ENCODE data around the gene CDH13. TPM values are rescaled to one million over a fixed set of nuclear protein-coding genes. Genes with fewer than 3 reads are reported as not detected.

Gene CDH13
- total and polyA plus RNA-seq, 4 donors = 58.9 to 265 (median 158) TPM

GRCh38 chr16:83397601-83398291, 771.0 kb downstream of the CDH13 start:
- no peak overlapping the region for H3K27ac ChIP-seq (ENCODE audit: low read depth in 1 of 2, low read length in 2 of 2)
- no peak for ATAC-seq (ENCODE audit: low FRiP score)
- no peaks in the 10 kb centered on the region for H3K27me3 ChIP-seq (ENCODE audit: control insufficient read depth in 1 of 2, insufficient read depth in 2 of 2, low read length in 1 of 2)
- H3K9me3 ChIP-seq (ENCODE audit: control insufficient read depth, low read length) = peaks cover 2% of the 10 kb centered on the region
- no peak for DNase-seq
- H3K4me3 ChIP-seq (ENCODE audit: low read length in 2 of 2) = no peak overlapping the region
- WGBS, 2 donors = 49 to 56% methylated on average over 4 of the region's 4 CpGs
- intact Hi-C loops (cut with DNase I) = no loop called here
- H3K4me1 ChIP-seq (ENCODE audit: control insufficient read depth in 1 of 2, insufficient read depth in 2 of 2, low read length in 2 of 2) = peaks cover 5 to 7% of the 10 kb centered on the region in 2 donors
- H3K36me3 ChIP-seq (ENCODE audit: control insufficient read depth in 1 of 2, insufficient read depth in 2 of 2, low read length in 1 of 2) = no peaks in the 10 kb centered on the region

GRCh38 chr16:83400234-83400633, 773.5 kb downstream of the CDH13 start:
- Histone ChIP-seq H3K9me3 (ENCODE audit: control insufficient read depth, low read length) (peaks cover 2% of the 10 kb centered on the region), H3K27me3 (ENCODE audit: control insufficient read depth in 1 of 2, insufficient read depth in 2 of 2, low read length in 1 of 2) (no peaks in the 10 kb centered on the region), H3K36me3 (ENCODE audit: control insufficient read depth in 1 of 2, insufficient read depth in 2 of 2, low read length in 1 of 2) (no peaks in the 10 kb centered on the region), H3K4me3 (ENCODE audit: low read length in 2 of 2) (no peak overlapping the region), H3K27ac (ENCODE audit: low read depth in 1 of 2, low read length in 2 of 2) (no peak overlapping the region), H3K4me1 (ENCODE audit: control insufficient read depth in 1 of 2, insufficient read depth in 2 of 2, low read length in 2 of 2) (peaks cover 5 to 7% of the 10 kb centered on the region in 2 donors)
- ATAC-seq (ENCODE audit: low FRiP score) (no peak), DNase-seq (no peak)
- 82 to 86% methylated on average over 4 of the region's 4 CpGs for WGBS, 2 donors
- intact Hi-C loops (cut with DNase I) = no loop called here

DNA sequence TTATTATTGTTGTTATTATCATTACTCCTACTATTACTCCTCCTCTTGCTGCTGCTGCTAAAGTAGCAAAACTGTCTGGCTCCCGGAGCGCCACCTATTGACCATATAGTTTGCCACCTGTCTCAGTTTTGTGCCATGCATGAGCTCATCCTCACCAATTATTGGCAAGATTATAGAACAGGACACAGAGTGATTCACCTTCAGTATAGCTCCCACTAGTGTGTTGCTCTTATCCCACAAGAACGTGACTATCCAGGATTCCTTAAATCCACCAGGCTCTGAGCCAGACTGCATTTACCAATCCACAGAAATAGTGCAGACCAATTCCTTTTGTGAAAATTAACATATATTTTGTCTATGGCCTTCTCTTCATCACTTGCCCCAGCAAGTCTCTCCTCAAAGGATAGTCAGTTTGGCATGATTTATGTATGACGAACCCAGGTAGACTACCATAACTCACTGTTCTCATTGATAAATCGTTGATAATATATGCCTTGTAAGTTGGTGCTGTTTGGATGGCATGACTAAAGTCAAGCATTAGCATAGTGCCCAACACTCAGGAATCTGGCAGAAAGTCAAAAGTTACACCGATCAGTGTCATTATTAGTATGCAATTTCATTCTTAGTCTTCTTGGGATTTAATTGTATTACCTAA, 775.5 kb downstream of the CDH13 start:
- Histone ChIP-seq H3K4me3 (ENCODE audit: low read length in 2 of 2) (no peak overlapping the region), H3K4me1 (ENCODE audit: control insufficient read depth in 1 of 2, insufficient read depth in 2 of 2, low read length in 2 of 2) (peaks cover 4 to 7% of the 10 kb centered on the region in 2 donors), H3K36me3 (ENCODE audit: control insufficient read depth in 1 of 2, insufficient read depth in 2 of 2, low read length in 1 of 2) (peaks cover 0 to 2% of the 10 kb centered on the region in 2 donors), H3K27me3 (ENCODE audit: control insufficient read depth in 1 of 2, insufficient read depth in 2 of 2, low read length in 1 of 2) (no peaks in the 10 kb centered on the region), H3K9me3 (ENCODE audit: control insufficient read depth, low read length) (peaks cover 2% of the 10 kb centered on the region), H3K27ac (ENCODE audit: low read depth in 1 of 2, low read length in 2 of 2) (no peak overlapping the region)
- WGBS, 2 donors = 94 to 95% methylated on average over 6 of the region's 6 CpGs
- intact Hi-C loops (cut with DNase I) = no loop called here
- DNase-seq (no peak), ATAC-seq (ENCODE audit: low FRiP score) (no peak)

DNA sequence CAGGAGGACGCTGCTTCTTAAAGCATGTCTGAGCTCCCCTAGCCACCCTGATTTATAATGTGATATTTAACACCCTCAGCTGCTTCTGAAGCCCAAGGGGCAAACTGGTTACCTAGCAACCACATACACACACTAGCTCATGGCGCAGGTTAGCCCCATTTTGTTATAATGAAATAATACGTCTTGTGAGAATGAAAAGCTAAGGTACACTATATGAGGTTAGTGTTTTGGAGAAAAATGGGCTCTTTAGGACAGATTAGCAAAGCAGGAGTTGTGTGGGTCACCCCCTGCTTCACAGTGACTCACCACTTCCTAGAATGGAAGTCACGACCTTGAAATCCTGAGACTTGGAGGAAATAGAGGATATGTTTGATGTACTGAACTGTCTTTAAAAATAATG, 776.2 kb downstream of the CDH13 start:
- no peak overlapping the region for H3K4me3 ChIP-seq (ENCODE audit: low read length in 2 of 2)

DNA sequence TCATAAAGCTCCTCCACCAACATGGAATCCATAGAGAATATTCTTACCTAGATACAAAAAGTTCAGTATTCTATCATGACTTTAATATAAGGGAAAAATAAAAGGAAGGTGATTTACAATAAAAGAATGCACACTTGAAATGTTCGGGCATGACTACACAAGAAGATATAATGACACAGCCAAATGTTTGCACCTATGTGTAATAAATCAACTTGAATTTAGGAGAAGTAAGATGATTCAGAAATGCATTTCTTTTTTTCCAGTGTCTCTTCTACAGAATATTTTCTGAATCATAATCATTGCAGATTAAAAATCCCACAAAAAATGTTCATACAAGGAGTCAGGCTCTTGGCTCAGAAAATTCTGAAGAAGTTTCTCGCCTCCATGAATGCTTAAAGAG, 777.0 kb downstream of the CDH13 start:
- intact Hi-C loops (cut with DNase I) = no loop called here
- DNase-seq (no peak), ATAC-seq (ENCODE audit: low FRiP score) (no peak)
- no peaks in the 10 kb centered on the region for H3K27me3 ChIP-seq (ENCODE audit: control insufficient read depth in 1 of 2, insufficient read depth in 2 of 2, low read length in 1 of 2)
- H3K4me3 ChIP-seq (ENCODE audit: low read length in 2 of 2) = no peak overlapping the region
- H3K4me1 ChIP-seq (ENCODE audit: control insufficient read depth in 1 of 2, insufficient read depth in 2 of 2, low read length in 2 of 2) = no peaks in the 10 kb centered on the region
- 76 to 83% methylated on average over 2 of the region's 2 CpGs for WGBS, 2 donors
- peaks cover 2% of the 10 kb centered on the region for H3K9me3 ChIP-seq (ENCODE audit: control insufficient read depth, low read length)
- peaks cover 0 to 2% of the 10 kb centered on the region in 2 donors for H3K36me3 ChIP-seq (ENCODE audit: control insufficient read depth in 1 of 2, insufficient read depth in 2 of 2, low read length in 1 of 2)
- no peak overlapping the region for H3K27ac ChIP-seq (ENCODE audit: low read depth in 1 of 2, low read length in 2 of 2)

More for the DNA sequence above, 776.2 kb downstream of the CDH13 start:
- peaks cover 0 to 2% of the 10 kb centered on the region in 2 donors for H3K36me3 ChIP-seq (ENCODE audit: control insufficient read depth in 1 of 2, insufficient read depth in 2 of 2, low read length in 1 of 2)
- ATAC-seq (ENCODE audit: low FRiP score) (no peak), DNase-seq (no peak)
- H3K27ac ChIP-seq (ENCODE audit: low read depth in 1 of 2, low read length in 2 of 2) = no peak overlapping the region
- intact Hi-C loops (cut with DNase I) = no loop called here
- no peaks in the 10 kb centered on the region for H3K27me3 ChIP-seq (ENCODE audit: control insufficient read depth in 1 of 2, insufficient read depth in 2 of 2, low read length in 1 of 2)
- WGBS, 2 donors = 90 to 91% methylated on average over 4 of the region's 4 CpGs
- H3K9me3 ChIP-seq (ENCODE audit: control insufficient read depth, low read length) = peaks cover 2% of the 10 kb centered on the region
- peaks cover 2 to 3% of the 10 kb centered on the region in 2 donors for H3K4me1 ChIP-seq (ENCODE audit: control insufficient read depth in 1 of 2, insufficient read depth in 2 of 2, low read length in 2 of 2)

GRCh38 chr16:83404261-83404660, 777.5 kb downstream of the CDH13 start:
- WGBS, 2 donors = 56 to 66% methylated on average over 3 of the region's 3 CpGs
- H3K4me1 ChIP-seq (ENCODE audit: control insufficient read depth in 1 of 2, insufficient read depth in 2 of 2, low read length in 2 of 2) = no peaks in the 10 kb centered on the region
- H3K27ac ChIP-seq (ENCODE audit: low read depth in 1 of 2, low read length in 2 of 2) = no peak overlapping the region
- peaks cover 2% of the 10 kb centered on the region for H3K9me3 ChIP-seq (ENCODE audit: control insufficient read depth, low read length)
- intact Hi-C loops (cut with DNase I) = no loop called here
- no peak overlapping the region for H3K4me3 ChIP-seq (ENCODE audit: low read length in 2 of 2)
- no peak for ATAC-seq (ENCODE audit: low FRiP score)
- H3K27me3 ChIP-seq (ENCODE audit: control insufficient read depth in 1 of 2, insufficient read depth in 2 of 2, low read length in 1 of 2) = no peaks in the 10 kb centered on the region
- no peak for DNase-seq
- peaks cover 0 to 2% of the 10 kb centered on the region in 2 donors for H3K36me3 ChIP-seq (ENCODE audit: control insufficient read depth in 1 of 2, insufficient read depth in 2 of 2, low read length in 1 of 2)

DNA sequence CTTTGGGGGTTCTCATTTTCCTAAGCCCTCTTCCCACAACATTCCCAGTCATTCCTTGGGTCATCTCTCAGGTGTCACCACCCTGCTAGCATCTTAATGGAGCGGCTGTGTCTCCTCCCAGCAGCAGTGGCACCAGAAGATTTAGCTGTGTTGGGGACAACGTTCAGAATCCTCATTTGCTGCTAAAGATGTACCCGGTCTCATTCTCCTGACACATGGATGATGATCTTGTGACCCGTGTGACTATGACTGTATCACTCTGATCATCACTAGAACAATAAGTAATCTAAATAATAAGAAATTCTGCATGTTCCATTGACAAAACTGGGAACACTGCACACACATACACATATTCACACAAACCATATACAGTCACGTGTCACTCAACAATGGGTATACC, 781.2 kb downstream of the CDH13 start:
- WGBS, 2 donors = 86 to 90% methylated on average over 5 of the region's 5 CpGs
- Histone ChIP-seq H3K27me3 (ENCODE audit: control insufficient read depth in 1 of 2, insufficient read depth in 2 of 2, low read length in 1 of 2) (no peaks in the 10 kb centered on the region), H3K9me3 (ENCODE audit: control insufficient read depth, low read length) (no peaks in the 10 kb centered on the region), H3K4me1 (ENCODE audit: control insufficient read depth in 1 of 2, insufficient read depth in 2 of 2, low read length in 2 of 2) (no peaks in the 10 kb centered on the region), H3K4me3 (ENCODE audit: low read length in 2 of 2) (no peak overlapping the region), H3K27ac (ENCODE audit: low read depth in 1 of 2, low read length in 2 of 2) (no peak overlapping the region), H3K36me3 (ENCODE audit: control insufficient read depth in 1 of 2, insufficient read depth in 2 of 2, low read length in 1 of 2) (peaks cover 0 to 2% of the 10 kb centered on the region in 2 donors)
- ATAC-seq (ENCODE audit: low FRiP score) (no peak), DNase-seq (no peak)
- intact Hi-C loops (cut with DNase I) = no loop called here

DNA sequence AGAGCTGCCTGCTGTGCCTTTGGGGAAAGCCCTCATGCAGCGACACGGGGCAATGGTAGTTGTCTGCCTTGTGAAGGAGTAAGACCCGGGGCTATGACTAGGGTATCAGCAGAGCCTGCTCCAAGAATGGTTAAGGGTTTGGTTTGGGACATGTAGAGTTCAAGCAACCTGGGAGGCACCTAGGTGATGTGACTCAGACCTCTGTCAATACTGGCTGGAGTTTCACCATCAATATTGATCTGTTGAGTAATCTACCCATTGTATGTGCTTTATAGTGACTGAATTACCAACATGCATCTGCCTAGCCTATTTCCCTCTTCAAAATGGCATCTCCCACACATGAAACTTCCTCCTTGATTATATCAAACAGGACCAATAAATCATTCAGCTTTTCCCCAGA, 782.6 kb downstream of the CDH13 start:
- 91 to 92% methylated on average over 3 of the region's 3 CpGs for WGBS, 2 donors
- intact Hi-C loops (cut with DNase I) = no loop called here

GRCh38 chr16:83418565-83418964, 791.8 kb downstream of the CDH13 start:
- no peak for DNase-seq
- Histone ChIP-seq H3K4me3 (ENCODE audit: low read length in 2 of 2) (no peak overlapping the region), H3K27ac (ENCODE audit: low read depth in 1 of 2, low read length in 2 of 2) (no peak overlapping the region), H3K36me3 (ENCODE audit: control insufficient read depth in 1 of 2, insufficient read depth in 2 of 2, low read length in 1 of 2) (peaks cover 0 to 2% of the 10 kb centered on the region in 2 donors), H3K27me3 (ENCODE audit: control insufficient read depth in 1 of 2, insufficient read depth in 2 of 2, low read length in 1 of 2) (no peaks in the 10 kb centered on the region), H3K4me1 (ENCODE audit: control insufficient read depth in 1 of 2, insufficient read depth in 2 of 2, low read length in 2 of 2) (no peaks in the 10 kb centered on the region), H3K9me3 (ENCODE audit: control insufficient read depth, low read length) (no peaks in the 10 kb centered on the region)
- 71 to 81% methylated on average over 1 of the region's 1 CpG for whole genome bisulfite sequencing, 2 donors
- intact Hi-C loops (cut with DNase I) = no loop called here
- no peak for ATAC-seq (ENCODE audit: low FRiP score)

More for the DNA sequence above, 782.6 kb downstream of the CDH13 start:
- DNase-seq (no peak), ATAC-seq (ENCODE audit: low FRiP score) (no peak)
- Histone ChIP-seq H3K36me3 (ENCODE audit: control insufficient read depth in 1 of 2, insufficient read depth in 2 of 2, low read length in 1 of 2) (peaks cover 0 to 2% of the 10 kb centered on the region in 2 donors), H3K27me3 (ENCODE audit: control insufficient read depth in 1 of 2, insufficient read depth in 2 of 2, low read length in 1 of 2) (no peaks in the 10 kb centered on the region), H3K4me3 (ENCODE audit: low read length in 2 of 2) (no peak overlapping the region), H3K4me1 (ENCODE audit: control insufficient read depth in 1 of 2, insufficient read depth in 2 of 2, low read length in 2 of 2) (no peaks in the 10 kb centered on the region), H3K27ac (ENCODE audit: low read depth in 1 of 2, low read length in 2 of 2) (no peak overlapping the region), H3K9me3 (ENCODE audit: control insufficient read depth, low read length) (no peaks in the 10 kb centered on the region)
